Sigmoid colon (tissue), 4 donors: ENCODE results near the gene ENDOG.

Experiments
- EP300 ChIP-seq, 4 donors: sonication (generic); formaldehyde crosslinking; IDR thresholded peaks; one replicate each; pipeline ENCODE4 v1.6.1; 2017; ENCODE audit warnings: antibody characterized with exemption in 4 of 4
- TF ChIP-seq, protein P1 (sequence below), 4 experiments: fragments of 450-650 bp in 3 of 4; fragments of 200-600 bp in 1 of 4; IDR thresholded peaks; one replicate each; pipeline ENCODE4 v1.5.1; 2016 to 2019; ENCODE audit warnings: antibody characterized with exemption in 4 of 4, mild to moderate bottlenecking in 3 of 4, moderate library complexity in 2 of 4

DNA sequence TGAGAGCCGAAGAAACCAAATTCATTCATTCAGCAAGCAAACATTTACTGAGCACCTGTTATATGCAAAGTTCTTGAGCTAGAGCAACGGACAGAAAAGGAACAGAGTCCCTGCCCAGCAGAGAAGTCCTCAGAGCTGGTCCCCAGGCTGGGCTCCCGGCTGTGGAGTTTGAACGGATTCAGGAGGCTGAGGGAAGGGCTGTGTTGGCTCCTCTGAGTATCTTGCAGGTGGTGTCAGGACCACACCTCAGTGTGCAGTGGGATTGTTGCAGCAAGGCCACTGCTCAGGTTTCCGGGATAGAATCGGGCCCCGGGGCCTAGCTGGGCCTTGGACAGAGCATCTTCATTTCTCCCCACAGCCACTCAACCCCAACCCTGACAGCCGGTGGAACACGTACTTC lies 26.2 kb upstream of the ENDOG start:
- TF ChIP-seq, protein P1, sequence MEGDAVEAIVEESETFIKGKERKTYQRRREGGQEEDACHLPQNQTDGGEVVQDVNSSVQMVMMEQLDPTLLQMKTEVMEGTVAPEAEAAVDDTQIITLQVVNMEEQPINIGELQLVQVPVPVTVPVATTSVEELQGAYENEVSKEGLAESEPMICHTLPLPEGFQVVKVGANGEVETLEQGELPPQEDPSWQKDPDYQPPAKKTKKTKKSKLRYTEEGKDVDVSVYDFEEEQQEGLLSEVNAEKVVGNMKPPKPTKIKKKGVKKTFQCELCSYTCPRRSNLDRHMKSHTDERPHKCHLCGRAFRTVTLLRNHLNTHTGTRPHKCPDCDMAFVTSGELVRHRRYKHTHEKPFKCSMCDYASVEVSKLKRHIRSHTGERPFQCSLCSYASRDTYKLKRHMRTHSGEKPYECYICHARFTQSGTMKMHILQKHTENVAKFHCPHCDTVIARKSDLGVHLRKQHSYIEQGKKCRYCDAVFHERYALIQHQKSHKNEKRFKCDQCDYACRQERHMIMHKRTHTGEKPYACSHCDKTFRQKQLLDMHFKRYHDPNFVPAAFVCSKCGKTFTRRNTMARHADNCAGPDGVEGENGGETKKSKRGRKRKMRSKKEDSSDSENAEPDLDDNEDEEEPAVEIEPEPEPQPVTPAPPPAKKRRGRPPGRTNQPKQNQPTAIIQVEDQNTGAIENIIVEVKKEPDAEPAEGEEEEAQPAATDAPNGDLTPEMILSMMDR (IDR thresholded peaks at IDR 0.05) = no peak
- no peak for TF ChIP-seq EP300 (IDR thresholded peaks at IDR 0.05)
